ENCODE data around the gene LYPD3.
A peak's percentile ranks its signal among the peaks of the same experiment; 100 is the strongest.

The LYPD3 gene

GRCh38 chr19:43430142-43430710 lies 35.2 kb downstream of the LYPD3 start:
- Mint-ChIP-seq H3K27ac (peak overlapping the region; percentile 78), H3K9me3 (no peaks in the 10 kb centered on the region), H3K27me3 (peaks cover 6% of the 10 kb centered on the region), H3K4me3 (no peak overlapping the region), H3K36me3 (no peaks in the 10 kb centered on the region), H3K4me1 (peaks cover 33% of the 10 kb centered on the region)
- peak; percentile 38 for DNase-seq
- CTCF ChIA-PET, result interaction anchor here (0.7 kb wide), 1 partner anchor 36 kb away, joined by 3 read pairs; no protein-coding TSS in a partner anchor

- Mint-ChIP-seq H3K27ac (peak overlapping the region; percentile 4), H3K9me3 (no peaks in the 10 kb centered on the region), H3K27me3 (peaks cover 6% of the 10 kb centered on the region), H3K4me3 (no peak overlapping the region), H3K4me1 (peaks cover 33% of the 10 kb centered on the region), H3K36me3 (no peaks in the 10 kb centered on the region)
- DNase-seq, result no peak
- CTCF ChIA-PET, result interaction anchor here (0.7 to 1.2 kb wide), 2 partner anchors 18 to 37 kb away, joined by 3 read pairs; no protein-coding TSS in a partner anchor
These were observed 36.0 kb downstream of the LYPD3 start for GRCh38 chr19:43429395-43429794.

GRCh38 chr19:43425567-43426392 lies 39.6 kb downstream of the LYPD3 start:
- Mint-ChIP-seq H3K27me3 (peaks cover 14% of the 10 kb centered on the region), H3K27ac (no peak overlapping the region), H3K9me3 (no peaks in the 10 kb centered on the region), H3K4me3 (no peak overlapping the region), H3K36me3 (no peaks in the 10 kb centered on the region), H3K4me1 (peaks cover 15% of the 10 kb centered on the region)
- CTCF ChIA-PET, result interaction anchor here (0.6 to 2.5 kb wide), 6 partner anchors 8 to 94 kb away, joined by 3 to 10 read pairs (median 4); no protein-coding TSS in a partner anchor
- DNase-seq, result no peak

GRCh38 chr19:43423779-43424178 lies 41.6 kb downstream of the LYPD3 start:
- no peaks in the 10 kb centered on the region for H3K9me3 Mint-ChIP-seq
- H3K36me3 Mint-ChIP-seq, result no peaks in the 10 kb centered on the region
- H3K4me3 Mint-ChIP-seq, result no peak overlapping the region
- CTCF ChIA-PET, result interaction anchor here (1.0 kb wide), 1 partner anchor 91 kb away, joined by 3 read pairs; no protein-coding TSS in a partner anchor
- peaks cover 14% of the 10 kb centered on the region for H3K27me3 Mint-ChIP-seq
- DNase-seq, result no peak
- peaks cover 7% of the 10 kb centered on the region for H3K4me1 Mint-ChIP-seq
- H3K27ac Mint-ChIP-seq, result no peak overlapping the region

GRCh38 chr19:43422689-43423066 lies 42.7 kb downstream of the LYPD3 start:
- Mint-ChIP-seq H3K9me3 (no peaks in the 10 kb centered on the region), H3K27ac (no peak overlapping the region)
- CTCF ChIA-PET, result interaction anchor here (1.0 kb wide), 1 partner anchor 24 kb away, joined by 3 read pairs; no protein-coding TSS in a partner anchor

GRCh38 chr19:43422000-43422688 lies 43.3 kb downstream of the LYPD3 start:
- CTCF ChIA-PET, result interaction anchor here (1.0 to 1.8 kb wide), 2 partner anchors 10 to 25 kb away, joined by 3 to 6 read pairs; no protein-coding TSS in a partner anchor
- H3K9me3 Mint-ChIP-seq, result no peaks in the 10 kb centered on the region
- H3K27me3 Mint-ChIP-seq, result peaks cover 19% of the 10 kb centered on the region
- no peak for DNase-seq
- H3K27ac Mint-ChIP-seq, result no peak overlapping the region
- no peaks in the 10 kb centered on the region for H3K36me3 Mint-ChIP-seq
- H3K4me1 Mint-ChIP-seq, result peaks cover 7% of the 10 kb centered on the region
- no peak overlapping the region for H3K4me3 Mint-ChIP-seq

More at GRCh38 chr19:43422689-43423066, 42.7 kb downstream of the LYPD3 start:
- Mint-ChIP-seq H3K36me3 (no peaks in the 10 kb centered on the region), H3K27me3 (peaks cover 19% of the 10 kb centered on the region), H3K4me3 (no peak overlapping the region), H3K4me1 (peaks cover 7% of the 10 kb centered on the region)
- DNase-seq, result no peak

- no peaks in the 10 kb centered on the region for H3K9me3 Mint-ChIP-seq
- no peak overlapping the region for H3K27ac Mint-ChIP-seq
- CTCF ChIA-PET, result interaction anchor here (0.6 to 1.8 kb wide), 4 partner anchors 11 to 213 kb away, joined by 3 to 8 read pairs (median 4); no protein-coding TSS in a partner anchor
- peaks cover 5% of the 10 kb centered on the region for H3K4me1 Mint-ChIP-seq
- no peak overlapping the region for H3K4me3 Mint-ChIP-seq
- no peaks in the 10 kb centered on the region for H3K36me3 Mint-ChIP-seq
- no peak for DNase-seq
- H3K27me3 Mint-ChIP-seq, result peaks cover 13% of the 10 kb centered on the region
These were observed 44.5 kb downstream of the LYPD3 start for GRCh38 chr19:43420954-43421353.

GRCh38 chr19:43416951-43417623 lies 48.3 kb downstream of the LYPD3 start:
- H3K27ac Mint-ChIP-seq, result no peak overlapping the region
- no peaks in the 10 kb centered on the region for H3K9me3 Mint-ChIP-seq
- CTCF ChIA-PET, result interaction anchor here (0.7 to 1.6 kb wide), 3 partner anchors 8 to 122 kb away, joined by 3 to 4 read pairs (median 3); no protein-coding TSS in a partner anchor
- no peaks in the 10 kb centered on the region for H3K36me3 Mint-ChIP-seq
- H3K27me3 Mint-ChIP-seq, result peaks cover 9% of the 10 kb centered on the region
- DNase-seq, result no peak
- no peak overlapping the region for H3K4me3 Mint-ChIP-seq
- H3K4me1 Mint-ChIP-seq, result no peaks in the 10 kb centered on the region

- no peak for DNase-seq
- no peaks in the 10 kb centered on the region for H3K36me3 Mint-ChIP-seq
- H3K4me1 Mint-ChIP-seq, result no peaks in the 10 kb centered on the region
- CTCF ChIA-PET, result no interaction called here
- H3K9me3 Mint-ChIP-seq, result peaks cover 1% of the 10 kb centered on the region
- H3K27me3 Mint-ChIP-seq, result peaks cover 4% of the 10 kb centered on the region
- H3K4me3 Mint-ChIP-seq, result no peak within 1 kb of the TSS
- H3K27ac Mint-ChIP-seq, result no peak within 1 kb of the TSS
These were observed 50.9 kb downstream of the LYPD3 start, which contains the start of gene TEX101 for GRCh38 chr19:43414554-43414953. TEX101 (plus strand) TSS chr19:43414890; CDS start chr19:43415920, 1,030 bp downstream.

GRCh38 chr19:43412441-43412840 lies 53.0 kb downstream of the LYPD3 start:
- H3K27me3 Mint-ChIP-seq, result no peaks in the 10 kb centered on the region
- H3K9me3 Mint-ChIP-seq, result peaks cover 1% of the 10 kb centered on the region
- H3K4me3 Mint-ChIP-seq, result no peak overlapping the region
- CTCF ChIA-PET, result no interaction called here
- H3K4me1 Mint-ChIP-seq, result no peaks in the 10 kb centered on the region
- no peak overlapping the region for H3K27ac Mint-ChIP-seq
- H3K36me3 Mint-ChIP-seq, result no peaks in the 10 kb centered on the region
- DNase-seq, result no peak
